ENCODE results near the gene TSKS.

DNA sequence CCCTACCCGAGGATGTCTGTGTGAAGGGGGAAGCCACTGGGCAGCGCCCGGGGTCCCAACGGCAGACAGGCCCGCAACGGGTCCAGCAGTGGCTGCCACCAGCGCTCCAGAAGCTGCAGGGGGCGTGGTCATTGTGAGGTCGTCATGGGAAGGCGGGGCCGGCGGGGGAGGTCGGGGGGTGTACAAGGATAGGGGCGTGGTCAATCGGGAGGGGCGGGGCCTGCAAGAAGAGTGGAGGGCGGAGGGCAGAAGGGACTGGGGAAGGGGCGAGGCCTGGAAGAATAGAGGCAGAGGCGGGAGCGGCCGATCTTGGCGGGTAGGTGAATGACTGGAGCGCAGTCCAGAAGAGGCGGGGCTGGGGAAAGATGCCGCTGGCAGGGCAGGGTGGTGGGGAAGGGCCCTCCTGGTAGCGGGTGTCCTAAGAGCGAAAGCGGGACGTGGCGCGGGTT, 45.6 kb upstream of the TSKS start:
- TF ChIP-seq, protein P1, sequence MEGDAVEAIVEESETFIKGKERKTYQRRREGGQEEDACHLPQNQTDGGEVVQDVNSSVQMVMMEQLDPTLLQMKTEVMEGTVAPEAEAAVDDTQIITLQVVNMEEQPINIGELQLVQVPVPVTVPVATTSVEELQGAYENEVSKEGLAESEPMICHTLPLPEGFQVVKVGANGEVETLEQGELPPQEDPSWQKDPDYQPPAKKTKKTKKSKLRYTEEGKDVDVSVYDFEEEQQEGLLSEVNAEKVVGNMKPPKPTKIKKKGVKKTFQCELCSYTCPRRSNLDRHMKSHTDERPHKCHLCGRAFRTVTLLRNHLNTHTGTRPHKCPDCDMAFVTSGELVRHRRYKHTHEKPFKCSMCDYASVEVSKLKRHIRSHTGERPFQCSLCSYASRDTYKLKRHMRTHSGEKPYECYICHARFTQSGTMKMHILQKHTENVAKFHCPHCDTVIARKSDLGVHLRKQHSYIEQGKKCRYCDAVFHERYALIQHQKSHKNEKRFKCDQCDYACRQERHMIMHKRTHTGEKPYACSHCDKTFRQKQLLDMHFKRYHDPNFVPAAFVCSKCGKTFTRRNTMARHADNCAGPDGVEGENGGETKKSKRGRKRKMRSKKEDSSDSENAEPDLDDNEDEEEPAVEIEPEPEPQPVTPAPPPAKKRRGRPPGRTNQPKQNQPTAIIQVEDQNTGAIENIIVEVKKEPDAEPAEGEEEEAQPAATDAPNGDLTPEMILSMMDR (conservative IDR thresholded peaks at IDR 0.05; ENCODE audit: low read length), result no peak
- no peak for TF ChIP-seq EZH2phosphoT487 (IDR thresholded peaks at IDR 0.05; ENCODE audit: borderline replicate concordance, low read depth, low read length)

Measured in OCI-LY7 (cell line).